DMS 273 treated with DMSO at 0.1 percent for 48 hours (cell line): ENCODE measurements around the gene MYH14.
"Not testable (repeated sequence)": the region's sequence is repeated elsewhere in the genome, so short reads cannot be mapped to it uniquely, and the experiment has no call there.

ENCODE experiments used
- DNase-seq: peaks from one replicate; lab custom pipeline; 2025; lab: John Stamatoyannopoulos, UW

MYH14 gene

DNA sequence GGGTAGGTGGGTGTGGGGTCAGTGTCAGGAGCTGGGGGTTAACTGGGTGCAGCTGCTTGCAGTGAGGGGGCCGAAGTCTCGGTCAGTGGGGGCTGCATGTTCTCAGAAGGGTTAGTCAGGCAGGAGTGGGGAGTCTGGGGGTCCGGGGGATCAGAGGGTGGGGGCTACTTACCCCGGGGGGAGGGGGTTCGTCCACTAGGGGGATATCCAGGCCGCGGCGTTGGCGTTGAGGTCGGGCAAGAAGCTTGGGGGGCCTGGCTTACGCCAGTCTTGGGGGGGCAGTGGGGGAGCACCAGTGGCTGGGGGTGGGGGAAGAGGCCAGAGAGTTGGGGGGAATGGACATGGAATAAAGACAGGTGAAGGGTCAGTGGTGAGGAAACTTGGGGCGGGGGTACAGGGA is 116.6 kb downstream of the MYH14 start:
- no peak for DNase-seq

DNA sequence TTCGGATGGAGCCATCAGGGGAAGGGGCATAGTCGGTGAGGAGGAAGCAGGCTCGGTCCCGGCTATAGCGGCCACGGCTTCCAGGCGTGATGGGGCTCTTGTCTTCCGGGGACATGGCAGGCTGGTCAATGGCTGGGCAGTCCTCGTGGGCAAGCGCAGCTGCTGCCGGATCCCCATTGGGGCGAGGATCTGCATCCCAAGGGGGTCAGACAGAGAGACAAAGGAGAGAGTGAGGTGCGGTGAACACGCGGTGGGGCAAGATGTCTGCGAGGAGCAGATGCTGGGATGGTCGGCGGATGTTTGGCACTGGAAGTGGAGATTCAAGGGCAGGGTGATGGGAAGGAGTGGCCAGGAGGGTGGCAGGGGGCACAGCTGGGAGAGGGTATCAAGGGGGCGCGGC is 117.2 kb downstream of the MYH14 start:
- no peak for DNase-seq

DNA sequence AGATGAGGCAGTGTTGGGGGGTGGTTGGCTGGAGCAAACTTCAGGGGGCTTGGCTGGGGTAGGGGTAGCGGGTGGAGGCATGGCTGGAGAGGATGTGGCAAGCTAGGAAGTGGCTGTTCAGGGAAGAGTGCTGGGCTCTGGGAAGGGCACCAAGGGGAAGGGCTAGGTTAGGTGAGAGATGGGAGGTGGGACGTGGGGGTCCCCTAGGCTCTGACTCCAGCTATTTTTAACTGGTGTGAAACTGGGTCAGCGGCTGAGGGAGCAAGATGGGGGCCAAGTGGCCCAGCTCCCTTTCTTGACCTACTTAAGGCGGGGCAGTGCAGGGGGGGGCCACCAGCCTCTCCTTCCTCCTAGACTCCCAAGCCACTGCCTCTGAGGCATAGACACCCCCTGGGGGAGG is 118.4 kb downstream of the MYH14 start:
- no peak for DNase-seq

DNA sequence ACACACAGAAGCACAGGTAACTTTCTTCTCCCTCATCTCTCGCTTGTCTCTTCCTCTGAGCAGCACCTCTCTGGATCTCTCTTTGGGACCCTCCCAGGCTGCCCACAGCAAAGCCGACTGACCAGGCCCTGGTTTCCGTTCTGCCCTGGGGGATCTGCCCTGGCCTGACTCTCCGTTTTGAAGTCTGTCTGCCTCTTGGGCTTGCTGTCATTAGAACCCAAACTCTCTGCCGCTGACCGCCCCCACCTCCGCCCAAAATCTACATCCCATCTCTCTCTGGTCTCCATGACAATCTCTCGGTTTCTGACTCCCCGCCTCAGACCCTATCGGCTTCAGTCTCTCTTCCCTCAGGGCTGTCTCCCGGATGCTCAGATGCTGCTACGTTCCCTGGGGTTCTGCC is 118.8 kb downstream of the MYH14 start:
- DNase-seq = no peak

DNA sequence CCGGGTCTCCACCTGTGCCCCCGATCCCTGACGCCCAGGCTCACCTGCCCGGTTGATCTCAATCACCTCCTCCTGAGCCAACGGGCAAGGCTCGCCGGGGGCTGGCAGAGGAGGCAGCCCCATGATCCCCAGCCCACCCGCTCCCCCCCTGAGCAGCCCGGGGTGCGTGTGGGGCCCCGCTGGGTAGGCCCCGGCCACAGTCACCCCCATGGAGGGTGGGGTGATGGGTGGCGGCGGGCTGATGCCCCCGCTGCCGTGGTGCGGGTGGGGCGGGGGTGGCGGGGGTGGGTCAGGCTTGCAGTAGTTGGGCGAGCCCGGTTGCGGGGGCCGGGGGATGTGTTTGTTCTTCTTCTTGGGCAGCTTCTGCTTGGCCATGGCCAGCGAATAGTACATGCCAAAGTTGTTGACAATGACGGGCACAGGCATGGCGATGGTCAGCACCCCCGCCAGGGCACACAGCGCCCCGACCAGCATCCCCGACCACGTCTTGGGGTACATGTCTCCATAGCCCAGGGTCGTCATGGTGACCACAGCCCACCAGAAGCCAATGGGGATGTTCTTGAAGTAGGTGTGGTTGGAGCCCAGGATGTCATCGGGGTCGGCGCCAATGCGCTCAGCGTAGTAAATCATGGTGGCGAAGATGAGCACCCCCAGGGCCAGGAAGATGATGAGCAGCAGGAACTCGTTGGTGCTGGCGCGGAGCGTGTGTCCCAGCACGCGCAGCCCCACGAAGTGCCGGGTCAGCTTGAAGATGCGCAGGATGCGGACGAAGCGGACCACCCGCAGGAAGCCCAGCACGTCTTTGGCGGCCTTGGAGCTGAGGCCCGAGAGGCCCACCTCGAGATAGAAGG is 119.7 kb downstream of the MYH14 start:
- DNase-seq = no peak

DNA sequence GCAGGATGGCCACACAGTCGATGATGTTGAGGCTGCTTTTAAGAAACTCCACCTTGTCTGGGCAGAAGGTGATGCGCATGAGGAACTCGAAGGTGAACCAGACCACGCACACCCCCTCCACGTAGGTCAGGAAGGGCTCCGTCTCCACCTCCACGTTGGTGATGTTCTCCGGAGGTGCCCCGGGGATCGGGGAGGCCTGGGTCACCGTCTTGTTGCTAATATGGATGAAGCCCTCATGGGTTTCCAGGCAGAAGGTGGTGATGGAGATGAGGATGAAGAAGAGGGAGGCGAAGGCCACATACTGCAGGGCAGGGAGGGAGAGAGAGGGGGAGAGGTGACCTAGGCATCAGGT is 120.3 kb downstream of the MYH14 start:
- no peak for DNase-seq

DNA sequence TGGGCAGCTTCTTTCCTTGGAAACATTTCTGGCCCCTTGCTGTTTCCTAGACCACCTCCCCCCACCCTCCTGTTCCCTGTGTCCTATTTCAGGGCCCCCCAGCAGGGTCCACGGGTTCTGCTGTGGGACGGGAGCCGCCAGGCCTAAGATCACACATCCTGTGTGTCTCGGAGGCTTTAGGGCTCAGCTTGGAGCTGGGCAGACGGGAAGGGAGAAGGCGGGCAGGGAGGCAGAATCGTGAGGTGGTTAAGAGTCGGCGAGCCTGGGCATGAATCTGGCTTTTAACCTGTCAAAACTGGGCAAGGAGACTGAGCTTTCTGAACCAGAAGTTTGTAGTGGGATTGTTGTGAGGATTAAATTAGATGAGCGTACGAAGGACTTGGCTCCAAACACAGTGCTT is 120.9 kb downstream of the MYH14 start:
- no peak for DNase-seq

DNA sequence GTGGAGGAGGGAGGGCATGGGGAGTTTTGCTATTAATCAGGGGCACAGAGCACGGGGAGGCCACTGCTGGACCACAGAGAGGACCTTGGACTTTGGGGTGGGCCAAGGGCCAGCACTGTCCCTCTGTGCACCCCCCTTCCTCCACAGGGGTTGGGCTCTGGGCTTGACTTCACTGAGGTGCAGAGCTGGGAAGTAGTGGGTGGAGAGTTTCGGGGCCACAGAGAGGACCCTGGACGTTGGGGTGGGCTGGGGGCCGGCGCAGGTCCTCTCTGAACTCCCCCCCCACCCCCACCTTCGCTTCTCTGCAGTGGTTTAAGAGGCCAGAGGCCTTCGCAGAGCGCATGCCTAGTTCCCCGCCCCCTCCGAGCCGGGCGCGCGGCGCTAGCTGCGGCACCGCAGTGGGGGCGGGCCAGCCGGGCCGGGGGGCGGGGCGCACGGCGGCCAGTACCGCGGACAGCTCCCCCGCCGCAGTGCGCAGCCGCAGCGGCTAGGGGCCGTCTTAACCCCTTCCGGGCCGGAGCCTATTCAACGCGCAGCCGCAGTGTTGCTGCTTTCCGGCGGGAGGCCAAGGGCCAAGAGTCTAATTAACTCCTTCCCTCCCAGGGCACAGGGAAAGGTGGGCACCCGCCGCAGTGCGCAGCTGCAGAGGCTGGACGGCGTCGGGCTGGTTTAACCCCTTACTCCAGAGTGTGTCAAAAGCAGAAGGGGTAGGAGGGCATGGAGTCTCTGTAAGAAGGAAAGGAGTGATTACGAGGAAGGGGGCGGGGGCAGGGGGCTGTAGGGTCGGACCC is 122.1 kb downstream of the MYH14 start:
- no peak for DNase-seq

DNA sequence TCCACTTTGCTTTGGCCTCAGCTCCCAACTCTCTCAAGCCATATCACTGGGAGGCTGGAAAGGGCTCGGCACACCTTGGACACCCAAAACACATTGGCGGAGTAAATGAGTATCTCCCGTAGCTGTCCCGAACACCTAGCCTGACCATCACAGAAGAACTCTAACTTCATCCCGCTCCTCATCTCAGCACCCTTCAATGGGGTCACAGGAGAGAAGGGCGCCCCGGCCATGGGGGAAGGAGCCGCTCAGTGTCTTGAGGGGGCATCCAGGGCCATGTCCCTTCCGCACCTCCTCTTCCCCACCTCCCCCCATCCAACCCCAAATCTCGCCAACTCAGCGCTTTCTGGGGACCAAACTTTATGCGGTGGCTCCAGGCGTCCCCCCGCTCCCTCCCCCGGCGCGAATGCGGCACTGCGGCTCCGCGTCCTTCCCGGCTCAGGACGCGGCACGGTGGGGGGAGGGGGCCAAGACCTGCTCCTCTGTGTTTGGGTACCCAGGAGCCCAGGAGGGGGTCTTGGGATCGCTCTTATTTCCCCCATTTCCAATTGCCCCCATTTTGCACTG is 122.8 kb downstream of the MYH14 start:
- DNase-seq = no peak

DNA sequence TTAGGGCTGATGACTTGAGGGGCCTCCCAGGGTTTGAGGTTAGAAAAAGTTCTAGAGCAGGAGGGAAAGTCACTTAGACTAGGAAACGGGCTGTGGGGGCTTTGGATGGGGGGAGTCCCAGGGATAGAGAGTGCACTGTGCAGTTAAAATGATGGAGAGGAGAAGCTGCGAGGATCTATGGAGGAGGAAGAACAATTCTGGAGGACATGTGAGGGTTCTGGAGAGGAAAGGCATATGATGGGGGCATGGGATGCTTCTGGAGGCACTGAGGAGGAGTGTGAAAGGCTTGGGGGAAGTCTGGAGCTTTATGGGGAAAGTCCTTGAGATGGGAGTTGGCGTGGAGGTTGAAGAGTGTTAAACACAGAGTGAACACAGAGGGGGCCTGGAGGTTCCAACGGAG is 123.6 kb downstream of the MYH14 start:
- DNase-seq = no peak

DNA sequence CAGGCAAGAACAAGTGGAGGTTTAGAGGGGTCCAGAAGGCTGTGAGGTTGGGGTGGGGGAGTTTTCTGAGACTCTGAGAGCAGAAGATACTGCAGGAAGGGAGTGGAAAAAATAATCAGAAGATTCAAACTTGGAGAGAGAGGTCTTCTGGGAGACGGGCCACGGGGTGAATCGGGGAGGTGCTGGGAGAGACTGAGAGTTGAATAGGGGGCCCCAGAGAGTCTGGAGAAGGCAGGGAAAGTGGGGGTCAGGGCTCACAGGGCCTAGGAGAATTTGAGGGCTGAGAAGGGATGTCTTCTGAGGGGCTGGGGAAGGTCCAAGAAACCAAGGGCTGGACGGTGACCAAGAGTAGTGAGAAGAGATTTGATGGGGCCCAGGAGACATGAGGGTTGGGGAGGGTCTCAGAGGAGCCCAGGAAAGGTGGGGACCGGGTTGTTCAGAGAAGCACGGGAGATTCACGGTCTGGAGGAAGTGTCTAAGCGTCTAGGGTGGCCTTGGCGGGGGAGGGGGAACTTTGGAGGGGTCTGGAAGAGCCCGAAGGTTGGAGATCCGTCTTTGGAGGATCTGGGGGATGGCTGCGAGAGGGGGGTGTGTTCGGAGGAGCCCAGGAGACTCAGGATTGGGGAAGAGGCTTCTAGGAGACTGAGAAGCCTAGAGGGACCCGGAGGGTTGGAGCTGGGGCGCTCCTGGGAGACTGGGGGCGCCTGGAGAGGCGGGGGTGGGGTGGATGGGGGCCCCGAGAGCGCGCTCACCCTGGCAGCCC is 124.2 kb downstream of the MYH14 start:
- no peak for DNase-seq

DNA sequence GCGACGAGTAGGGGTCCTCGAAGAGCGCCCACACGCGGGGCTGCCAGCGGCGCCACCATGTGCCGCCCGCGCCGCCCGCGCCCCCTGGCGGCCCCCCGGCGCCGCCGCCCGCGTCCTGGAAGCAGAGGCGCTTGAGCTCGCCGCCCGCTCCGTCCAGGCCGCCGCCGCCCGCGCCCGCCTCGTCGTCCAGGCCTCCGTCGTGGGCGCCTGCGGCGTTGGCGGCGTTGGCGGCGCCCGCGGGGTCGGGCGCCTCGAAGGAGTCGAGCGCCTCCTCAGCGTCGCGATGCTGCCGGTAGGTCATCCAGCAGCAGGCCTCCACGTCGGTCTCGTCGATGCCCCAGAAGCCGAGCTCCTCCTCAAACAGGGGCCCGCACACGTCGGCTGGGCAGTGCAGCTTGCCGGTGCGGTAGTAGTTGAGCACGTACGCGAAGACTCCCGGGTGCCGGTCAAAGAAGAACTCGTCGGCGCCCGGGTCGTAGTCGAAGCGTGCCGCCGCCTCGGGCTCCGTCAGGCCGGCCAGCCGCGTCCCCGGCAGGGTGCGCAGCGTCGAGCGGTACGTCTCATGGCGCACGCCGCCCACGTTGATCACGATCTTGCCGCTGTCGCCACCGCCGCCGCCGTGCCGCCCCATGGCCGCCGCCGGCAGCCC is 124.9 kb downstream of the MYH14 start:
- no peak for DNase-seq

DNA sequence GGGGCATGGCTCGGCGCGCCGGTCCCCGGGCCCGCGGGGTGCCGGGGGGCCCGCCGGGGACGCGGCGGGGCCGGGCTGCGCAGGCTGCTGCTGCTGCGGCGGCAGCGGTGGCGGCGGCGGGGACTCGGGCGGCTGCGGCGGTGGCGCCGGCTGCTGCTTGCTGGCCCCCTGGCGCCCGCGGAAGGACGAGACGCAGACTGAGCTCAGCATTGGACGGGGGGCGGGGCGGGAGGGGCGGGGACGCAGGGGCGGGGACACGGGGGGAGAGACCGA is 125.4 kb downstream of the MYH14 start:
- no peak for DNase-seq

DNA sequence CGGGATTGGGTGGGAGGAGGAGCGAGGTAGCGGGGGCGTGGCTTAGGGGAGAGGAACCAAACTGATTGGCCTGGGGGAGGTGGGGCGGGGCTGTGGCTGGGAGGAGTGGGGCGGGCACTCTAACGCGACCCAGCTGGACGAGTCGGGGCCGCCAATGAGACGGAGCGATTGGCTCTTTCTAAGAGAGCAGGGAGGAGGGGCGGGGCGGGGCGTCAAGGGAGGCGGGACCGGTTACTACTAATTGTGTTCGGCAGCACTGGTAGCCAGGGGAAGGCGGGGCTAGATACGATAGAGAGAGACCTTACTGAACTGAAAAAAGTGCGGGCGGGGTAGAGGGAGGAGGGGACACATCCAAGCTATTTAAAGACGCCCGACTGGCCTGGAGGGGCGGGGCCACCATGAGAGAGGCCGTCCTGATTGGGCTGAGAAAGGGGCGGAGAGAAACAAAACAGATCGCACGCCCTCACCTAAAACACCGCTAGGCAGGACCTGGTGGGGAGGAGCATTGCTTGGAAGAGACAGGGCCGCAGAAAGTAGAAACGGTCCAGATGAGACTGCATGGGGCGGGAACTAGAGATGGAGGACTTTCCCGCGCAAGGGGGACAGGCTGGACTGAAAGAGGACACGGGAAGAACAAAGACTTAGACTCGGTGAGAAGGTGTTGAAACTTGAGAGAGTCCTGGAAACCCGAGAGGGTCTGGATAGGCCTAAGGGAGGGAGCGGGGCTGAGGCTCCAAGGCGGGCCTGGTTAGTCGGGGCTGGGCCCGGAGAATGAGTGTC is 125.9 kb downstream of the MYH14 start, which contains the start of gene KCNC3:
KCNC3 (minus strand) TSS at position 232 of the 780 bp plus-strand sequence. CDS start 295 bp downstream, outside the sequence.
- peak; percentile 86 for DNase-seq

DNA sequence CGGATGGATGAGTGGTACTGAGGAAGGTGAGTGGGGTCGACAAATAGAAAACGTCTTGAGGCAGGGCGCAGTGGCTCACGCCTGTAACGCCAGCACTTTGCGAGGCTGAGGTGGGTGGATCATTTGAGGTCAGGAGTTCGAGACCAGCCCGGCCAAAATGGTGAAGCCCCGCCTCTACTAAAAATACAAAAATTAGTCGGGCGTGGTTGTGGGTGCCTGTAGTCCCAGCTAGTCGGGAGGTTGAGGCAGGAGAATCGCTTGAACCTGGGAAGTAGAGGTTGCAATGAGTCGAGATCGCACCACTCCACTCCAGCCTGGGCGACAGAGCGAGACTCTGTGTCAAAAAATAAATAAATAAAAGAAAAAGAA is 126.5 kb downstream of the MYH14 start:
- not testable (repeated sequence) for DNase-seq

DNA sequence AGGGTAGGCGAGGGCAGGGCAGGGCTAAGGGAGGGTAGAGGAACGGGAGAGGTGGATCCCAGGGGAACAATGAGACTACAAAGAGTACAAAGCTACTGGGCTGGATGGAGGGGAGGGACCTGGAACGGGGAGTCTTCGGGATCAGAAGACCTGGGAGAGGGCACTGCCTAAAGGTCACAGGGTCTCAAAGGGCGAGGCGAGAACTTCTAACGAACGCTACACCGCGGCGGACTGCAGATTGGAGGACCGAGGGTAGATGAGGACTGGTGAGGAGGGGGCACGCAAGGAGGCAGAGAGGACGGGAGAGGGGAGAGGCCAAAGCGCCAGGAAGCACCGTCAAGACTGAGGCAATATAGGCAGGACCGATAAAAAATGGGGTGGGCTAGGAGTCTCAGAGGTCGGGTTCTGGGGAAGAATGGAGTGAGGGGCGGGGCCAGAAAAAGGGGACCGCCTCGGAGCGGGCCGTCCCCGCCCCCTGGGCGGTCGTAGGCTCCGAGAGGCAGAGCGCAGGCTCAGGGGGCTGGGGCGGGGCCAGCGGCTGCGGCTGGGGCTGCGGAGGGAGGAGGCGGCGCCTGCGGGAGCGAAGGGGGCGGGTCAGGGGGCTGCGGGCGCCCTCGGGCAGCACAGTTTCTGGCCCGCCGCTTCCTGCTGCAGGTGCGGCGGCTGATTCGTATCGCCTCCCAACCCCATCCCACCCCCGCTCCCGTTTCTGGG is 127.1 kb downstream of the MYH14 start:
- DNase-seq = peak; percentile 16

DNA sequence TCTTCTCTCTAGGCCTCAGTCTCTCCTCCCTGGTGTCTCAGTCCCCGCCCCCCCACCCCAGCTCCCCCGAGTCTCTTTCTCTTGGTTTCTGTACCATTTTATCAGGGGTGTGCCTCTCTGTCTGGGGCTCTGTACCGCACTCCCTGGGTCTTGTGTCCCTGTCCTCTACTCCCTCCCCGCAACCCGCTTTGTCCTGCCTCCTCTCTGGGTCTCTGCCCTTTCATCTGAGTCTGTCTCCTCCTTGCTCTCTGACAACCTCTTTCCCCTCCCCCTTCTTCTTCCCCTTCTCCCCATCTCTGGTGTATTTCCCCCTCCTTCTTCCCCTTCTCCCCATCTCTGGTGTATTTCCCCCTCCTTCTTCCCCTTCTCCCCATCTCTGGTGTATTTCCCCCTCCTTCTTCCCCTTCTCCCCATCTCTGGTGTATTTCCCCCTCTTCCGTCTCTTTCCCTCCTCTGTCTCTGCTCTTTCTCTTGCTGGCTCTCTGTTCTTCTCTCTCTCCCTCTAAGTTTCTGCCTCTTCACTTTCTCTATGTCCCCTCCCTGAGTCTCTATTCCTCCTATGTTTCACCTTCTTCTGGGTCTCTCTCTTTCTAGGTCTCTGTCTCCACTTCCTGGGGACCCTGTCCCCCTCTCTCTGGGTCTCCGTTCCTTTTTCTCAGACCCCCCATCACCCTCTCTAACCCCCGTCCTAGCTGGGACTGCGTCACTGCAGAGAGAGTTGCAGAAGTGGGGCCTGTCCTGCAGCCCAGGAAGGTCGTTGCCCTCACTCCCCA is 128.0 kb downstream of the MYH14 start:
- no peak for DNase-seq

DNA sequence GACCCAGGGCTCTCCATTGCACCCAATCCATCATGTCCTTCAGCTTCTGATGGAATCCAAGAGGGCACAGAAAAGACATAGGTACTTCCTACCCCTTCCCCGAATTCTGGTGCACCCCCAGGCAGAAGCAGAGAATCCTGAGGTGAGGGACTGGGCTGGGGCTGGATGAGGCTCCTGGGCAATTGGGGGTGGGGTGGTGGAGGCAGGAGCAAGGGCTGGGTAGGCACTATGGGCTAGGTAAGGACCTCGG is 128.5 kb downstream of the MYH14 start:
- no peak for DNase-seq

DNA sequence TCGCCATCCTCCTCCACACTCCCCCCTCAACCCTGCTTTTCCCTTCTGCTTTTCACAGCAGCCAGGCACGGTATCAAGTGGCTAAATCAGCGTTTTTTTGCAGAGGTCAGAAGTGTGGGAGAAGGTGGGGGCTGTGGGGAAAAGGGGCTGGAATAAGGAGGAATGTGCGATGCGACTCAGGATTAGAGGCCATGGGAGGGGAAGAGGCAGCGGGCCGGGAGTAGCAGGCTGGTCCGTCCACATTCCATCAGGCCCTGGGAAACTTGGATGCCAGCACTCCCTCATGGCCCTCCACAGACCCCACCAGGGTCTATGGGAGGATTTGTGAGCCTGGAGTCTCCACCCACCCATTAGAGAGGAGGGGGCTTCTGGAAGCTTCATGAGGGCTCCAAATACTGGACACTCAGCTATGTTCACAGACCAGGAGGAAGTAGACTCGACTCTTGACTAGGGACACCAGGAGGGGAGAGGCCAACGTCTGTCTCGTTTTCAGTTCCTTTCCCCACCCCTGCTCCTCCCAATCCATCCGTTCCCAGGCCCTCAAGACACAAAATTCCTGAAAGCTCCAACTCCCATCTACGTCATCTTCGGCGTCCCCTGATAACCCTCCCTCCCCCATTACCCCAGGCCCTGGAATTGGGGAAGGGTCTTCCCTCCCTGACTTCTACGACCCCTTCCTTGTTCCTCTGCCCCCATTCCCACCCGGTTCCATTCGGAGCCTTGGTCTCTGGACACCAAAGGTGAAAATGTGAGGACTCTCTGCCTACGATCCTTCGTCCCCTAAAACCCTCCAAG is 129.0 kb downstream of the MYH14 start:
- DNase-seq = no peak
